A673 (cell line): Measurements from ENCODE around the gene ITK. TPM values are rescaled to one million over a fixed set of nuclear protein-coding genes. Genes with fewer than 3 reads are reported as not detected.

ENCODE experiments used
- BruUV-seq: library from RNA; stranded (reverse); fragments of 400-500 nt; replicated peaks from 2 replicates; lab custom pipeline; 2021; lab: Mats Ljungman, UMichigan
- CTCF ChIA-PET: fragments of 300-600 bp; sonication (Branson Sonifier 250); formaldehyde crosslinking; loops from one replicate; lab custom pipeline; 2022; ENCODE audit warnings: antibody characterized with exemption; lab: Charles Lee
- POLR2A ChIA-PET: fragments of 300-600 bp; sonication (Branson Sonifier 250); formaldehyde crosslinking; loops from one replicate; lab custom pipeline; 2022; ENCODE audit warnings: antibody characterized with exemption; ENCODE audit not compliant: low non-redundant PET; lab: Charles Lee
- DNase-seq: peaks from one replicate; pipeline ENCODE4 v3.0.0-alpha.2; 2015; ENCODE audit warnings: low spot score
- H3K27ac ChIP-seq: fragments of 200-600 bp; sonication (generic); 2 replicates; pipeline ENCODE4 v1.5.1; 2016; ENCODE audit warnings: mixed run types, low read depth, mild to moderate bottlenecking, mixed read lengths, antibody characterized with exemption, low read length; ENCODE audit not compliant: poor library complexity, severe bottlenecking
- H3K27me3 ChIP-seq: fragments of 200-600 bp; sonication (generic); replicated peaks from 2 replicates; pipeline ENCODE4 v1.6.1; 2017; ENCODE audit warnings: mixed run types, low read depth, mild to moderate bottlenecking, mixed read lengths, antibody characterized with exemption, low read length; ENCODE audit not compliant: insufficient read depth, poor library complexity
- H3K36me3 ChIP-seq: fragments of 200-600 bp; sonication (generic); 2 replicates; pipeline ENCODE4 v1.6.1; 2016; ENCODE audit warnings: mixed run types, mild to moderate bottlenecking, mixed read lengths, antibody characterized with exemption, low read length; ENCODE audit not compliant: insufficient read depth, poor library complexity, severe bottlenecking
- H3K4me1 ChIP-seq: fragments of 200-600 bp; sonication (generic); 2 replicates; pipeline ENCODE4 v1.6.1; 2017; ENCODE audit warnings: mixed run types, mild to moderate bottlenecking, mixed read lengths, antibody characterized with exemption, low read length; ENCODE audit not compliant: insufficient read depth, poor library complexity, severe bottlenecking
- H3K4me3 ChIP-seq: fragments of 200-600 bp; sonication (generic); 2 replicates; pipeline ENCODE4 v1.5.1; 2016; ENCODE audit warnings: low read depth, mixed run types, mild to moderate bottlenecking, mixed read lengths, low read length; ENCODE audit not compliant: poor library complexity, severe bottlenecking
- H3K9me3 ChIP-seq: fragments of 200-600 bp; sonication (generic); 2 replicates; pipeline ENCODE4 v1.6.1; 2016; ENCODE audit warnings: mixed run types, low read depth, mild to moderate bottlenecking, mixed read lengths, antibody characterized with exemption, low read length; ENCODE audit not compliant: poor library complexity, severe bottlenecking
- CTCF ChIP-seq: fragments of 300-800, 200-600 bp; sonication (generic); conservative IDR thresholded peaks from 2 replicates; pipeline ENCODE4 v1.5.1; 2017; ENCODE audit warnings: low read depth, mild to moderate bottlenecking, antibody characterized with exemption, low read length, moderate library complexity, mixed read lengths
- EZH2 ChIP-seq: fragments of 200-600 bp; sonication (generic); IDR thresholded peaks from 2 replicates; pipeline ENCODE4 v1.6.1; 2017; ENCODE audit warnings: borderline replicate concordance, low read depth, mild to moderate bottlenecking, mixed read lengths, antibody characterized with exemption, low read length; ENCODE audit not compliant: poor library complexity, severe bottlenecking
- intact Hi-C: fragments of 100-400 bp; cut with micrococcal nuclease; formaldehyde crosslinking; loops from one replicate; pipeline ENCODE4 v1.10.0; 2022; ENCODE audit not compliant: unreplicated experiment
- total RNA-seq: library from RNA; stranded (reverse); gene quantifications from 2 replicates; pipeline ENCODE4 v1.2.3, GENCODE V29; 2021

The ITK gene
- total RNA-seq, 1 experiment from 2014 or later: not detected

GRCh38 chr5:157217289-157218024 lies 36.8 kb downstream of the ITK start:
- Histone ChIP-seq H3K4me3 (no peak overlapping the region), H3K27me3 (no peaks in the 10 kb centered on the region), H3K27ac (no peak overlapping the region), H3K36me3 (no peaks in the 10 kb centered on the region), H3K4me1 (no peaks in the 10 kb centered on the region), H3K9me3 (no peaks in the 10 kb centered on the region)
- TF ChIP-seq CTCF: no peak
- TF ChIP-seq EZH2: no peak
- POLR2A ChIA-PET: no interaction called here
- CTCF ChIA-PET: interaction anchor here (0.6 kb wide), 1 partner anchor 121 kb away, joined by 5 read pairs; no protein-coding TSS in a partner anchor
- no TSS peak for BruUV-seq
- intact Hi-C loops: no loop called here
- DNase-seq: peak; percentile 1

GRCh38 chr5:157219491-157220271 lies 39.0 kb downstream of the ITK start:
- no peaks in the 10 kb centered on the region for H3K4me1 ChIP-seq
- no peak overlapping the region for H3K4me3 ChIP-seq
- TF ChIP-seq EZH2 (no peak), CTCF (no peak)
- no peaks in the 10 kb centered on the region for H3K36me3 ChIP-seq
- BruUV-seq: no TSS peak
- CTCF ChIA-PET: no interaction called here
- DNase-seq: no peak
- no peaks in the 10 kb centered on the region for H3K27me3 ChIP-seq
- no peaks in the 10 kb centered on the region for H3K9me3 ChIP-seq
- intact Hi-C loops: no loop called here
- H3K27ac ChIP-seq: no peak overlapping the region
- POLR2A ChIA-PET: no interaction called here

- TF ChIP-seq EZH2: no peak
- TF ChIP-seq CTCF: no peak
- H3K9me3 ChIP-seq: no peaks in the 10 kb centered on the region
- ChIA-PET CTCF (no interaction called here), POLR2A (no interaction called here)
- DNase-seq: no peak
- no peak overlapping the region for H3K27ac ChIP-seq
- H3K27me3 ChIP-seq: no peaks in the 10 kb centered on the region
- H3K4me3 ChIP-seq: no peak overlapping the region
- intact Hi-C loops: no loop called here
- no peaks in the 10 kb centered on the region for H3K36me3 ChIP-seq
- BruUV-seq: no TSS peak
- H3K4me1 ChIP-seq: no peaks in the 10 kb centered on the region
Measured at GRCh38 chr5:157221959-157222358, 41.3 kb downstream of the ITK start.
